Measurements from ENCODE around the gene ZNF563. TPM values are rescaled to one million over a fixed set of nuclear protein-coding genes. Genes with fewer than 3 reads are reported as not detected.

Gene ZNF563
- total RNA-seq, 2 donors from 2014 or later = 2.7 to 3.0 TPM

- H3K27ac ChIP-seq = no peak overlapping the region
- no peak overlapping the region for H3K9ac ChIP-seq (ENCODE audit: low read depth in 2 of 2, low read length in 2 of 2)
- H3K9me3 ChIP-seq = no peaks in the 10 kb centered on the region
- H3K36me3 ChIP-seq = peaks cover 3% of the 10 kb centered on the region
- peaks cover 1% of the 10 kb centered on the region for H3K4me1 ChIP-seq
- TF ChIP-seq, protein P1, sequence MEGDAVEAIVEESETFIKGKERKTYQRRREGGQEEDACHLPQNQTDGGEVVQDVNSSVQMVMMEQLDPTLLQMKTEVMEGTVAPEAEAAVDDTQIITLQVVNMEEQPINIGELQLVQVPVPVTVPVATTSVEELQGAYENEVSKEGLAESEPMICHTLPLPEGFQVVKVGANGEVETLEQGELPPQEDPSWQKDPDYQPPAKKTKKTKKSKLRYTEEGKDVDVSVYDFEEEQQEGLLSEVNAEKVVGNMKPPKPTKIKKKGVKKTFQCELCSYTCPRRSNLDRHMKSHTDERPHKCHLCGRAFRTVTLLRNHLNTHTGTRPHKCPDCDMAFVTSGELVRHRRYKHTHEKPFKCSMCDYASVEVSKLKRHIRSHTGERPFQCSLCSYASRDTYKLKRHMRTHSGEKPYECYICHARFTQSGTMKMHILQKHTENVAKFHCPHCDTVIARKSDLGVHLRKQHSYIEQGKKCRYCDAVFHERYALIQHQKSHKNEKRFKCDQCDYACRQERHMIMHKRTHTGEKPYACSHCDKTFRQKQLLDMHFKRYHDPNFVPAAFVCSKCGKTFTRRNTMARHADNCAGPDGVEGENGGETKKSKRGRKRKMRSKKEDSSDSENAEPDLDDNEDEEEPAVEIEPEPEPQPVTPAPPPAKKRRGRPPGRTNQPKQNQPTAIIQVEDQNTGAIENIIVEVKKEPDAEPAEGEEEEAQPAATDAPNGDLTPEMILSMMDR (IDR thresholded peaks at IDR 0.05) = no peak
- no peak for DNase-seq
- intact Hi-C loops (cut with DNase I) = no loop called here
- no peak overlapping the region for H3K4me3 ChIP-seq
- H3K27me3 ChIP-seq = no peaks in the 10 kb centered on the region
Observed at GRCh38 chr19:12287958-12288500, 45.4 kb downstream of the ZNF563 start.

DNA sequence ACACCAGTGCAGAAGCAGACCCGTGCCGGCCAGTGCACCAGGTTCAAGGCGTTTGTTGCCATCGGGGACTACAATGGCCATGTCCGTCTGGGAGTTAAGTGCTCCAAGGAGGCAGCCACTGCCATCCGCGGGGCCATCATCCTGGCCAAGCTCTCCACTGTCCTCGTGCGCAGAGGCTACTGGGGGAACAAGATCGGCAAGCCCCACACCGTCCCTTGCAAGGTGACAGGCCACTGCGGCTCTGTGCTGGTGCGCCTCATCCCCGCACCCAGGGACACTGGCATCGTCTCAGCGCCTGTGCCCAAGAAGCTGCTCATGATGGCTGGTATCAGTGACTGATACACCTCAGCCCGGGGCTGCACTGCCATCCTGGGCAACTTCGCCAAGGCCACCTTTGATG lies 48.8 kb downstream of the ZNF563 start:
- no peak overlapping the region for H3K9ac ChIP-seq (ENCODE audit: low read depth in 2 of 2, low read length in 2 of 2)
- H3K9me3 ChIP-seq = no peaks in the 10 kb centered on the region
- H3K36me3 ChIP-seq = peaks cover 3% of the 10 kb centered on the region
- H3K4me1 ChIP-seq = no peaks in the 10 kb centered on the region
- H3K27ac ChIP-seq = no peak overlapping the region
- no peaks in the 10 kb centered on the region for H3K27me3 ChIP-seq
- TF ChIP-seq, protein P1 (IDR thresholded peaks at IDR 0.05) = no peak
- H3K4me3 ChIP-seq = no peak overlapping the region
- no peak for DNase-seq
- intact Hi-C loops (cut with DNase I) = no loop called here

- Histone ChIP-seq H3K36me3 (peaks cover 3% of the 10 kb centered on the region), H3K9me3 (no peaks in the 10 kb centered on the region), H3K27me3 (no peaks in the 10 kb centered on the region), H3K4me3 (no peak overlapping the region), H3K4me1 (no peaks in the 10 kb centered on the region), H3K27ac (no peak overlapping the region), H3K9ac (ENCODE audit: low read depth in 2 of 2, low read length in 2 of 2) (no peak overlapping the region)
- DNase-seq = no peak
- intact Hi-C loops (cut with DNase I) = no loop called here
- TF ChIP-seq, protein P1 (IDR thresholded peaks at IDR 0.05) = no peak
Observed at GRCh38 chr19:12284226-12284625, 49.2 kb downstream of the ZNF563 start.

- Histone ChIP-seq H3K27me3 (no peaks in the 10 kb centered on the region), H3K36me3 (peaks cover 8% of the 10 kb centered on the region), H3K27ac (no peak overlapping the region), H3K9me3 (peaks cover 17% of the 10 kb centered on the region), H3K9ac (ENCODE audit: low read depth in 2 of 2, low read length in 2 of 2) (no peak overlapping the region), H3K4me1 (no peaks in the 10 kb centered on the region), H3K4me3 (no peak overlapping the region)
- intact Hi-C loops (cut with DNase I) = no loop called here
- TF ChIP-seq, protein P1 (IDR thresholded peaks at IDR 0.05) = no peak
- DNase-seq = no peak
Observed at GRCh38 chr19:12278713-12279112, 54.7 kb downstream of the ZNF563 start.

DNA sequence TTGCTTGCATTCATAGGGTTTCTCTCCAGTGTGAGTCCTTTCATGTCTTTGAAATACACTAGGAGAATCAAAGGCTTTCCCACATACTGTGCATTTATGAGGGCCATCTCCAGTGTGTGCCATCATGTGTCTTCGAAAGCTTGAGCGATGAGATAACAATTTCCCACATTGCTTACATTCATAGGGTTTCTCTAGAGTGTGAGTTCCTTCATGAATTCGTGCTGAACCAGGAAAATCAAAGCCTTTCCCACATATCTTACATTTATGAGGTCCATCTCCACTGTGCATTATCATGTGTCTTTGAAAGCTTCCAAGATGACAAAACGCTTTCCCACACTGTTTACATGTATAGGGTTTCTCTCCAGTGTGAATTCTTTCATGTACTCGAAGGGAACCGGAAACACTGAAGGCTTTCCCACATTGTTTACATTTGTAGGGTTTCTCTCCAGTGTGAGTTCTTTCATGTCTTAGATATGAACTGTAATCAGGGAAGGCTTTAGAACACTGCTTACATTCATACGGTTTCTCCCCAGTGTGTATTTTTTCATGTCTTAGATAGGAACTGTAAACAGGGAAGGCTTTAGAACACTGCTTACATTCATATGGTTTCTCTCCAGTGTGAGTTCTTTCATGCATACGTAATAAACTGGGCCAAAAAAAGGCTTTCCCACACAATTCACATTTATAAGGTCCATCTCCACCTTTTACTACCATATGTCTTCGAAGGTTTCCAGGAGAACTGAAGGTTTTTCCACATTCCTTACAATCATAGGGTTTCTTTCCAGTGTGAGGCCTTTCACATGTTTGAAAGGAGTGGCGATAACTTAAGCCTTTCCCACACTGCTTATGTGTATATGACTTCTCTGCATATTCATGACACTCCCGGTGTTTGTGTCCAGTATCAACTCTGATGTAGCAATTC lies 60.2 kb downstream of the ZNF563 start:
- TF ChIP-seq, protein P1 (IDR thresholded peaks at IDR 0.05) = no peak
- H3K36me3 ChIP-seq = peaks cover 18% of the 10 kb centered on the region
- no peaks in the 10 kb centered on the region for H3K4me1 ChIP-seq
- no peak for DNase-seq
- peaks cover 29% of the 10 kb centered on the region for H3K9me3 ChIP-seq
- H3K27me3 ChIP-seq = no peaks in the 10 kb centered on the region
- no peak overlapping the region for H3K9ac ChIP-seq (ENCODE audit: low read depth in 2 of 2, low read length in 2 of 2)
- H3K4me3 ChIP-seq = no peak overlapping the region
- intact Hi-C loops (cut with DNase I) = no loop called here
- H3K27ac ChIP-seq = no peak overlapping the region
